Stimulated activated naive B cell treated with anti-CD40 and anti-IgM and Interleukin-4, amounts not matched to agents 10 μg/mL and 1 μg/mL and 100 μg/mL, for 72 hours (primary cell): ENCODE measurements around the gene CD70.
"Not testable (repeated sequence)": the region's sequence is repeated elsewhere in the genome, so short reads cannot be mapped to it uniquely, and the experiment has no call there.

Source experiments
- ATAC-seq, 2 donors: fragments of 150-1000 bp; cut with Tn5 transposase; replicated peaks; 2 replicates each; pipeline ENCODE4 v1.10.0; 2021; ENCODE audit warnings: moderate library complexity in 1 of 2
- DNase-seq: peaks from one replicate; pipeline ENCODE4 v3.0.0; 2021
- H3K27ac Mint-ChIP-seq: one replicate; pipeline ENCODE4 v1.8.0; 2022; ENCODE audit warnings: mild to moderate bottlenecking, mixed read lengths
- H3K27me3 Mint-ChIP-seq, 2 donors: one replicate each; pipeline ENCODE4 v1.8.0; 2022; ENCODE audit warnings: mixed read lengths in 2 of 2
- H3K36me3 Mint-ChIP-seq, 2 donors: one replicate each; pipeline ENCODE4 v1.8.0; 2022; ENCODE audit warnings: mixed read lengths in 2 of 2, mild to moderate bottlenecking in 1 of 2
- H3K4me1 Mint-ChIP-seq, 2 donors: one replicate each; pipeline ENCODE4 v1.8.0; 2022; ENCODE audit warnings: mixed read lengths in 2 of 2, mild to moderate bottlenecking in 1 of 2
- H3K4me3 Mint-ChIP-seq, 2 donors: one replicate each; pipeline ENCODE4 v1.8.0; 2022; ENCODE audit warnings: mild to moderate bottlenecking in 2 of 2, mixed read lengths in 2 of 2, moderate library complexity in 1 of 2
- H3K9me3 Mint-ChIP-seq, 2 donors: one replicate each; pipeline ENCODE4 v1.8.0; 2022; ENCODE audit warnings: mixed read lengths in 2 of 2, mild to moderate bottlenecking in 1 of 2

CD70 gene

DNA sequence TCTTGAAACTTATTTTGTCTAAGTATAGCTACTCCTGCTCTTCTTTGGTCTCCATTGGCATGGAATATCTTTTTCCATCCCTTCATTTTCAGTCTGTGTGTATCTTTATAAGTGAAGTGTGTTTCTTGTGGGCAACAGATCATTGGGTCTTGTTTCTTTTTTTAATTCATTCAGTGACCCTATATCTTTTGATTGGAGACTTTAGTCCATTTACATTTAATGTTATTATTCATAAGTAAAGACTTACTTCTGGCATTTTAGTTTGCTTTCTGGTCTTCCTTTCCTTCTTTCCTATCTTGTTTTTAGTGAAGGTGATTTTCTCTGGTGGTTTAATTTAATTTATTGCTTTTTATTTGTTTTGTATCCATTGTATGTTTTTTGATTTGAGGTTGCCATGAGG is 19.8 kb downstream of the CD70 start:
- no peak overlapping the region for H3K4me3 Mint-ChIP-seq
- peaks cover 0 to 8% of the 10 kb centered on the region in 2 donors for H3K4me1 Mint-ChIP-seq
- H3K27ac Mint-ChIP-seq: no peak overlapping the region
- no peaks in the 10 kb centered on the region for H3K36me3 Mint-ChIP-seq
- H3K27me3 Mint-ChIP-seq: peaks cover 23 to 45% of the 10 kb centered on the region in 2 donors
- DNase-seq: no peak
- ATAC-seq: no peak
- peaks cover 3 to 13% of the 10 kb centered on the region in 2 donors for H3K9me3 Mint-ChIP-seq

- ATAC-seq (no peak), DNase-seq (no peak)
- Mint-ChIP-seq H3K4me3 (no peak overlapping the region), H3K9me3 (peaks cover 3 to 13% of the 10 kb centered on the region in 2 donors), H3K27ac (no peak overlapping the region), H3K36me3 (no peaks in the 10 kb centered on the region), H3K4me1 (peaks cover 0 to 8% of the 10 kb centered on the region in 2 donors), H3K27me3 (peaks cover 23 to 49% of the 10 kb centered on the region in 2 donors)
These were observed 20.2 kb downstream of the CD70 start for GRCh38 chr19:6570764-6571163.

DNA sequence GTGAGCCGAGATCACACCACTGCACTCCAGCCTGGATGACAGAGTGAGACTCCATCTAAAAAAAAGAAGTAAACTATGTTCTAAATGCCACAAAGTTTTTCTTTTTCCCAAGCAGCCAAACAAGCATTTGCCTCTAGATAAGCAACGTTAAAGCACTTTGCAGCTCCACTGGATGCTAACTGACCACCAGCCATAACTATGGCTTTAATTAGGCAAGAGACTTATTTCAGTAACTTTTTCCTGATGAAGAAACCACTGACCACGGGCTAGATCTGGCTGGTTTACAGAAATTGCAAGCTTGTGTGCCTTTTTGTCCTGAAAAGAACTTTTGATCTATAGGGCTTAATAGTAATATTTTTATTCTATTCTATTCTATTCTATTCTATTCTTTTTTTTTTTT is 22.1 kb downstream of the CD70 start:
- H3K36me3 Mint-ChIP-seq: no peaks in the 10 kb centered on the region
- H3K27ac Mint-ChIP-seq: no peak overlapping the region
- H3K27me3 Mint-ChIP-seq: peaks cover 31 to 58% of the 10 kb centered on the region in 2 donors
- H3K9me3 Mint-ChIP-seq: peaks cover 10 to 20% of the 10 kb centered on the region in 2 donors
- peaks cover 0 to 8% of the 10 kb centered on the region in 2 donors for H3K4me1 Mint-ChIP-seq
- no peak for DNase-seq
- no peak for ATAC-seq
- no peak overlapping the region for H3K4me3 Mint-ChIP-seq

- H3K27me3 Mint-ChIP-seq: peaks cover 31 to 58% of the 10 kb centered on the region in 2 donors
- peaks cover 0 to 8% of the 10 kb centered on the region in 2 donors for H3K4me1 Mint-ChIP-seq
- H3K4me3 Mint-ChIP-seq: no peak overlapping the region
- DNase-seq (no peak), ATAC-seq (no peak)
- no peaks in the 10 kb centered on the region for H3K36me3 Mint-ChIP-seq
- H3K9me3 Mint-ChIP-seq: peaks cover 10 to 20% of the 10 kb centered on the region in 2 donors
- H3K27ac Mint-ChIP-seq: no peak overlapping the region
These were observed 22.9 kb downstream of the CD70 start for GRCh38 chr19:6568010-6568526.

GRCh38 chr19:6566727-6567126 is 24.2 kb downstream of the CD70 start:
- peaks cover 26 to 49% of the 10 kb centered on the region in 2 donors for H3K27me3 Mint-ChIP-seq
- H3K4me3 Mint-ChIP-seq, ATAC-seq, H3K36me3 Mint-ChIP-seq, H3K27ac Mint-ChIP-seq, H3K4me1 Mint-ChIP-seq, DNase-seq: not testable (repeated sequence)
- H3K9me3 Mint-ChIP-seq: peaks cover 10 to 20% of the 10 kb centered on the region in 2 donors

GRCh38 chr19:6564393-6564792 is 26.6 kb downstream of the CD70 start:
- H3K27ac Mint-ChIP-seq: no peak overlapping the region
- H3K27me3 Mint-ChIP-seq: peaks cover 14 to 30% of the 10 kb centered on the region in 2 donors
- DNase-seq (no peak), ATAC-seq (no peak)
- no peak overlapping the region for H3K4me3 Mint-ChIP-seq
- peaks cover 7 to 12% of the 10 kb centered on the region in 2 donors for H3K9me3 Mint-ChIP-seq
- peaks cover 0 to 8% of the 10 kb centered on the region in 2 donors for H3K4me1 Mint-ChIP-seq
- H3K36me3 Mint-ChIP-seq: no peaks in the 10 kb centered on the region

DNA sequence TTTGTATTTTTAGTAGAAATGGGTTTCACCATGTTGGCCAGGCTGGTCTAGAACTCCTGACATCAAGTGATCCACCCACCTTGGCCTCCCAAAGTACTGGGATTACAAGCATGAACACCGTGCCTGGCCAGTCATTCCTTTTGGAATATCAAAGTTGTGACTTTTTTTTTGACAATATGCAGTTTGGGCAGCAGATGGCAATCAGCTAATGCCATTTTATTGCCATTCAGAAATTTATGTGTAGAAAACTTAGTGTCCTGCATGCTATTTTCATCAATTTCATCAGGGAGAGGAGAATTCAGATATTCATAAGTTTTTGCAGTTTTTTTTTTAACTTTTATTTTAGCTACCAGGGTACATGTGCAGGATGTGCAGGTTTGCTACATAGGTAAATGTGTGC is 28.5 kb downstream of the CD70 start:
- not testable (repeated sequence) for H3K4me1 Mint-ChIP-seq, DNase-seq, H3K27ac Mint-ChIP-seq, ATAC-seq, H3K36me3 Mint-ChIP-seq, H3K4me3 Mint-ChIP-seq
- Mint-ChIP-seq H3K9me3 (peaks cover 7 to 12% of the 10 kb centered on the region in 2 donors), H3K27me3 (peaks cover 11 to 19% of the 10 kb centered on the region in 2 donors)

GRCh38 chr19:6556480-6557195 is 34.3 kb downstream of the CD70 start:
- no peaks in the 10 kb centered on the region for H3K36me3 Mint-ChIP-seq
- peak; percentile 31 to 46 for ATAC-seq
- H3K9me3 Mint-ChIP-seq: no peaks in the 10 kb centered on the region
- H3K27ac Mint-ChIP-seq: no peak overlapping the region
- DNase-seq: peak; percentile 26
- H3K4me3 Mint-ChIP-seq: no peak overlapping the region
- peaks cover 0 to 11% of the 10 kb centered on the region in 2 donors for H3K27me3 Mint-ChIP-seq
- peaks cover 7 to 18% of the 10 kb centered on the region in 2 donors for H3K4me1 Mint-ChIP-seq

GRCh38 chr19:6556043-6556449 is 34.9 kb downstream of the CD70 start:
- no peaks in the 10 kb centered on the region for H3K9me3 Mint-ChIP-seq
- DNase-seq (no peak), ATAC-seq (no peak)
- H3K27ac Mint-ChIP-seq: no peak overlapping the region
- peaks cover 0 to 14% of the 10 kb centered on the region in 2 donors for H3K27me3 Mint-ChIP-seq
- no peak overlapping the region for H3K4me3 Mint-ChIP-seq
- no peaks in the 10 kb centered on the region for H3K36me3 Mint-ChIP-seq
- peaks cover 7 to 18% of the 10 kb centered on the region in 2 donors for H3K4me1 Mint-ChIP-seq

DNA sequence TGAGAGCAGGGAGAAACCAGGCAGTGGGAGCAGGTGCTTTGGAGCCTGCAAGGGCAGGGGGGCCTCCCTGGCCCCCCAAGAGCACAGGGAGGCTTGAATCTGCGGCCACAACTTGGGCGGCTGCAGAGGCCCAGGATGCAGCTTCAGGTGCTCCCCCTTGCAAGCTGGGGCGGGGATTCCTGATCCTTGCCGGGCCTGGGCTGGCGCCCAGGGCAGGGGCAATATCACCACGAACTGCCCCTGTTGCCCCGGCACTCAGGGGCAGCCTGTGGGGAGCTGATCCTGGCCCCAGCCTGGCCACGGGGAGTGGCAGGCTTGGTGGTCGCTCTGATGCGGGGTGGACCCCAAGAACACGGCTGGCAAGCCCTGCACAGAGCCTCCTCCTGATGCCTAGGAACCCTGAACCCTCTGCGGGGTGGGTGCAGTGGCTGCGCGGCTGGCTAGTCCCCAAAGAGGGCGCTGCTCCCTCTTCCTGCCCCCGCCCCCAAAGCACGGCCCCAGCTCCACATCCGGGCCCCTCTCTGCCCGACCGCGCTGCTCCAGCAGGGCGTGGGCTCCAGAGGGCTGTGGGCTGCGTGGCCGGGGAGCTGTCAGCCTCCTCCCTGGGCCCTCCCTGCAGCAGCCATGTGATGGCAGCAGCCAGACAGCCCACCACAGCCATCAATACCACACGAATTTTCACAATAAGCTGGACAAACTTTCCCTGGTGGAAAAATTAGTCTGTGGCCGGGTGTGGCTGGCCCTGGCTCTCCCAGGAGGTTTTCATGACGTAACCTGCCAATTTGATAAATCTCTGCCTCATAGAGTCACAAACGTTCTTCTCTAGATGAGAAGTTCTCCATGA is 39.1 kb downstream of the CD70 start:
- Mint-ChIP-seq H3K27me3 (peaks cover 4 to 20% of the 10 kb centered on the region in 2 donors), H3K4me1 (peaks cover 4 to 18% of the 10 kb centered on the region in 2 donors), H3K9me3 (peaks cover 0 to 4% of the 10 kb centered on the region in 2 donors), H3K36me3 (no peaks in the 10 kb centered on the region), H3K27ac (no peak overlapping the region), H3K4me3 (peak overlapping the region; percentile 5 to 65)
- DNase-seq (peak; percentile 68), ATAC-seq (peak; percentile 94 to 96)

DNA sequence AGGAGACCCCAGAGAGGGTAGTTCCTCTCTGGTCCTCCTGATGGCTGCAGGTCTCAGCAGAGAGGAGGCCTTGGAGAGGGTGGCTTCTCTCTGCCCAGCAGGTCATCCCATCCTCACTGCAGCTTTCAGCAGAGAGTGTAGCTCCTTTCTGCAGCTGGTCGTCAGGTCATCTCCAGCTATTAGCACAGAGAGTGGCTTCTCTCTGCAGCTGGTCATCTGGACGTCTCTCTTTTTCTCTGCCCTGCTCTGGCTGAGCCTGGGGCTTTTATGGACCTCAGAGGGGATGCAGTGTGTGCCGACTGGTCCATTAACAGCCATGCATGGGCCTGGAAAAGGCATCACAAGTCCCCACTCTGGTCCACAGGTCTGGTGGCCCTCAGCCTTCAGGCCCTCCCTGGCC is 39.9 kb downstream of the CD70 start:
- H3K27ac Mint-ChIP-seq: no peak overlapping the region
- no peak for DNase-seq
- H3K36me3 Mint-ChIP-seq: no peaks in the 10 kb centered on the region
- H3K9me3 Mint-ChIP-seq: peaks cover 0 to 5% of the 10 kb centered on the region in 2 donors
- no peak overlapping the region for H3K4me3 Mint-ChIP-seq
- H3K4me1 Mint-ChIP-seq: peaks cover 4 to 18% of the 10 kb centered on the region in 2 donors
- peaks cover 9 to 23% of the 10 kb centered on the region in 2 donors for H3K27me3 Mint-ChIP-seq
- ATAC-seq: no peak

- Mint-ChIP-seq H3K27me3 (peaks cover 9 to 26% of the 10 kb centered on the region in 2 donors), H3K4me1 (peaks cover 4 to 18% of the 10 kb centered on the region in 2 donors)
- not testable (repeated sequence) for ATAC-seq, H3K4me3 Mint-ChIP-seq, H3K9me3 Mint-ChIP-seq, H3K36me3 Mint-ChIP-seq, H3K27ac Mint-ChIP-seq, DNase-seq
These were observed 40.3 kb downstream of the CD70 start for GRCh38 chr19:6550679-6551078.

DNA sequence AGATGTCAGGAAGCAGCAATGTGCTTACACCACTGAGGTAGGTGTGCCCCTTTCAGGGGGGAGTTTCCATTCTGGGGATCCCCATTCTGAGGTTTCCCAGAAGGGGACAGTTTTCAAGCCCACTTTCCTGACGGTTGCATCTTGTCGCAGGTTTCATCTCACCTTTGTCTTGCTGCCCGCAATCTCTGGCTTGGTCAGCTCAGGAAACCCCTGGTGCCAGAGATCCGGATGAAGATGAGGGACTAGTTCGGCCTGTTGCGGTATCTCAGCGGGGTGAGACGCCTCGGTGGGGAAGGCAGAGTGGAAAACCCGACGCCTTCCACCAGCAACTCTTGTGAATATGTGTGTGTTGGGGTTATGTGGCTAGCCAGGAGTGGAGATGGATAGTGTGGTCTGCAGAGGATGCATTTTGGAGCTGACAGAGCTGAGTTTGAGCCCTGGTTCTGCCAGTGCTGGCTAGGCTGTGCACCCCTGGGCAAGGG is 47.0 kb downstream of the CD70 start:
- ATAC-seq: peak in 1 of 2 donors; percentile 38
- H3K27me3 Mint-ChIP-seq: peaks cover 16 to 24% of the 10 kb centered on the region in 2 donors
- H3K4me1 Mint-ChIP-seq: peaks cover 0 to 2% of the 10 kb centered on the region in 2 donors
- no peak for DNase-seq
- no peaks in the 10 kb centered on the region for H3K36me3 Mint-ChIP-seq
- H3K27ac Mint-ChIP-seq: no peak overlapping the region
- H3K9me3 Mint-ChIP-seq: peaks cover 0 to 5% of the 10 kb centered on the region in 2 donors
- no peak overlapping the region for H3K4me3 Mint-ChIP-seq
